GM19372 (cell line): ENCODE results near the gene BARHL1.

Experiments used
- ATAC-seq: cut with Tn5 transposase; IDR thresholded peaks from one replicate; pipeline ENCODE4 v1.9.1; 2021; ENCODE audit warnings: mild to moderate bottlenecking, low read depth, moderate library complexity; ENCODE audit not compliant: unreplicated experiment

Gene BARHL1

DNA sequence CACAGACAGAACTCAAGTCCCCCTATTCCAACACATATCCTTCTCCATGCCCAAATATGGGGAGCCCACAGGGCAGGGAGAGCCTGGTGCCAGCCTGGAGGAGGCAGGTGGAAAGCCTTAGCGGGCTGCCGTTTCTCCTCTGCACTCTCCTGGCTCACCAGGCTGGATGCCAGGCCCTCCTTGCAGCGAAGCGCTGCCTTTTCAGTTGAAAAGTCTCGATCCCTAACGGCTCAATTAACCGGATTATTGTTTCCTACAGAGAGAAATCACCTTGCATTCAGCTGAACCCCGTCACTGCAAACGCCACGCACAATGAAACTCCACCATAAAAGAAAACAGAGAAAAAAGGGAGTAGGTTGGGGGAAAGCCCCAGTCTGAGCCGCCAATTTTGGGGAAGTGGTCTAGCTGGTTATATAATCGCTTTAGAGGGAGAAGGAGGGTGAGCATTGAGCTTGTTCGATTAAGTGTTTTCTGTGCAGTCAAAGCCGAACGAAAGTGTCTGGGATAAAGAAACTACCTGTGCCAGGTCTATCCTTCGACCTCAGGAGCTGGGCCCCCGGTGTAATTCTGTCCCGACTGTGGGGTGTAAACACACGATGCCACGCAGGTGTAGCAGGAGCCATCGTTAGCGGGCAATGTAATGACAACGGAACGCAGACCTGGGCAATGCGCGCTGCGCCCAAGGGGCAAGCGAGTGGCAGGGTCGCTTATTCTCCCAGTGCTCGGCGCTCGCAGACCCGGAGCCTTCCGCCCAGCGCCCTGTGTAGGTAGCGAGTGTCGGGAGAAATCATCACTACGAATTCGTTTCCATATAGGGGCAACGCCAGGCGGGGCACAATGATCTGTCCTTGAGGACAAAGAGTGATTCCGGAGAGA lies 3.8 kb downstream of the BARHL1 start:
- no peak for ATAC-seq

DNA sequence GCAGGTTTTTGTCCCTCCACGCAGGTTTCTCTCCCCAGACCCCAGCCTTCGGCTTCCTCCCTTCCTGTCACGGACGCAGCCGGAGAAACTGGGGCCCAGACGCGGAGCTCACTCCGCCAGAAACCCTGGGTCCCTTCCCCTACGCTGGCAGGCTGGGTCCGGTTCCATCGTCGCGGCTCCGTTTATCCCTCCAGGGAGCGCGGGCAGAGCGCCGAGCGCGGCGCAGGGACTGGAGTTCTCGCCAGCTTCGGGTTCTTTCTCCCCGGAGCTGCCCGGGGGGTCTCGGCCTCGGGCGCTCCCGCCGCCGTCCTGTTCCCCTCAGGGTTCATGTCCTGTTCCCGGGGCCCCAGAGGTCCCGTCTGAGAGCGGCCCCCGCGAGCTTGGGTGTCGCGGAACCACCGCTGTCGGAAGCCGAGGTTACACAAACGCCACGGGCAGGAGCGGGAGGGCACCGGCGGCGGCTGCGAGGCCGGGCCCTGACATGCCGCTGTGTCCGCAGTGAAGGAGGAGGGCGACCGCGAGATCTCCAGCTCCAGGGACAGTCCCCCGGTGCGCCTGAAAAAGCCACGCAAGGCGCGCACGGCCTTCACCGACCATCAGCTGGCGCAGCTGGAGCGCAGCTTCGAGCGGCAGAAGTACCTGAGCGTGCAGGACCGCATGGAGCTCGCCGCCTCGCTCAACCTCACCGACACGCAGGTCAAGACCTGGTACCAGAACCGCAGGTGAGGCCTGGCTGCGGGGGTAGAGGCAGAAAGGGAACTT lies 4.6 kb downstream of the BARHL1 start:
- ATAC-seq: no peak

DNA sequence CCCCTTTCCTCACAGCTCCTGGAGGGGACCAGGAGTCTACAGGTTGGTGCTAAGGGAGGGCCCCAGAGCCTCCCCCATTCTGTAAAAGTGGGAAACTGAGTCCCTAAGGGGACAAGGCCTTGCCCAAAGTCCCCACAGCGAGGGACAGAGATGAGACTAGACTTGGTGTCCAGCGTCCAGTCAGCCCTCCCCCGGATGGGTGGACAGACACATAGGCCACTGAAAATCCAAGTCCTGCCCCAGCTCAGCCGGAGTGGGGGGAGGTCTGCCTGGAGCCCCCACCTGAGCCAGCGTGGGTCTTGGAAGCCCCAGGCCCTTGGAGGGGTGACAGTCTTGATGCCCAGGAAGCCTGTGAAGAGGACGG lies 5.2 kb downstream of the BARHL1 start:
- ATAC-seq: no peak

DNA sequence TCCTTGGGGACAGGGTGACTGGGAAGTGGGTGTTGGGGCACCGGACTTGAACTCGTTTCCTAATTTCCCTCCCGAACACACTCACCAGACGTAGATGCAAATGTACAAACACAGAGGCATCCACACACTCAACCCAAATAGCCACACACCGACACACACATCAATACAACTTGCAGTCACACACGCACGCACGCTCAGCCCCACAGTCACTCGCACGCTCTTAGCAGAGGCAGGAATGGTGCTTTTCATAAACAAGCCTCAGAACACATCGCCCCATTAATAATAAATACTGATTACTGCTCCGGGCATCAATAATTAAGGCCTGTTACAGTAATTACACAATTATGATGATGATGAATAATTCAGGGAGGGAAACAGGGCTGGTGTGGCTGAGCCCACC lies 5.7 kb downstream of the BARHL1 start:
- no peak for ATAC-seq

DNA sequence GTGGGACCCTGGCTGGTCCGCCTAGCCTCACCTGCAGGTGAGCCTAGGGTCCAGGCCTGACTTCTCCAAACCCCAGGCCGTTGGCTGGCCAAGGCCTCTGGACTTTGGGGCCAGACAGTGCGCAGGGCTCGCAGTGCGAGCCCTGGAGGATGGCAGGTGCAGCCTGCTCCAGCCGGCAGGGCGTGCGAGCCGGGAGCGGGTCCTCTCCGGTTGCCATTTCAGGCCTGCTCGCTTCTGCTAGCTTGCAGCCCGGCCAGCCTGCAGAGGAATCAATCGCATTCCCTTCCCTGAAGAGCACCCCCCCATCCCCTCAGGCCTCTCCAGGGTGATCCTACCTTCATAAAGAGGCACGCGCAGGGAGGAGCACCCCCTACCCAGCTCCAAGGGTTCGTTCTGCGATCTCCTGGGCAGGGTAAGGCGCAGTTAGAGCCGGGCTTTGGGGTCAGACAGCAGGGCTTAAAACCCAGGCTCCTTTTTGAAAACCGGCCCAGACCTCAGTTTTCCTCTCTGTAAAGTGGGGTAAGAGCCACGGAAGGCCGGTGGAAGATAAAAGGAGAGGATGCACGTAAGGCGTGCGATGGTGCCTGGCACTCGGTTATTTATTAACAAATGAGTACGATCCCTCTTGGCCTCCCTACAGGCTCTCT lies 6.2 kb downstream of the BARHL1 start:
- ATAC-seq: no peak

DNA sequence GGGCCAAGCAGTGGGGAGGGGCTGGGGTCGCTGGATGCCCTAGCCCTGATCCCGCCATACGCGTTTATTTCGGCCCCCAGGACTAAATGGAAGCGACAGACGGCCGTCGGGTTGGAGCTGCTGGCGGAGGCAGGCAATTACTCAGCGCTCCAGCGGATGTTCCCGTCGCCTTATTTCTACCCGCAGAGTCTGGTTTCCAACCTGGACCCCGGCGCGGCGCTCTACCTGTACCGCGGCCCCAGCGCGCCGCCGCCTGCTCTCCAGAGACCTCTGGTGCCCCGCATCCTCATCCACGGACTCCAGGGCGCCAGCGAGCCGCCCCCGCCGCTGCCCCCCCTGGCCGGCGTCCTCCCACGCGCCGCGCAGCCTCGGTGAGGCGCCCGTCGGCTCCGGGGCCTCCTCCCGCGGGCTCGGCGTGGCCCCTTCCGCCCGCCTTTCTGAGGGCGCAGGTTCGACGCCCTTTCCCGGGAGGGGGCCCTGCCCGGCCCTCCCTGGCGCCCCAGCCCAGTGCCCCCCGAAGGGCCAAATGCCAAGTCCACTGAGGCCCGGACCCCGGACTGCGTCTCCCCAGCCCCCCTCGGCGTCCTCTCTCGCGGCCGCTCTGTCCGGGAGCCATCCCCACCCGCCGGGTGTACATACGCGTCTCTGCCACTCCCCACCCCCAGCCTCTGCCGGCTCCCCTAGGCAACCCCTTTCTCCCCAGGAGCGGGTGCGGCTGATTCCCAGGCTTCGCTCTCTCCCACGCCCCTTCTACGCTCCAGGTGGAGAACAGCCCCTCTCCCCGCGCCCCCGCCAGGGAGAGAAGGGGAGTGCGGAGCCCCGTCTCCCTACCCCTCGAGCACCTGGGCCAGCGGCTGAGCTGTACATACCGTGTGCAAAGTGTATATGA lies 7.0 kb downstream of the BARHL1 start:
- ATAC-seq: no peak

DNA sequence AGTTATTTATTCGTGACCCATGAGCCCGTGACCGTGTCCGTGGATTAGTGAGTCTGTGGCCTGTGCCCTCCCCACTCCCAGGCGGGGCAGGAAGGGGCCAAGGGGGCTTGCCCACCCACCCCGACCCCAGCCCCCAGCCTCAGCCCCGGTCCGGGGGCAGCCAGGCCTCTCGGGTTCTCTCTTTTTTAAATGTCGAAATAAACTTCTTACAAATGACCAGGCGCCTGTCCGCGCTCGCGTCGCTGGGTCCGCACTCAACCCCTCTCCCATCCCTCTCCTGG lies 7.6 kb downstream of the BARHL1 start:
- ATAC-seq: no peak

DNA sequence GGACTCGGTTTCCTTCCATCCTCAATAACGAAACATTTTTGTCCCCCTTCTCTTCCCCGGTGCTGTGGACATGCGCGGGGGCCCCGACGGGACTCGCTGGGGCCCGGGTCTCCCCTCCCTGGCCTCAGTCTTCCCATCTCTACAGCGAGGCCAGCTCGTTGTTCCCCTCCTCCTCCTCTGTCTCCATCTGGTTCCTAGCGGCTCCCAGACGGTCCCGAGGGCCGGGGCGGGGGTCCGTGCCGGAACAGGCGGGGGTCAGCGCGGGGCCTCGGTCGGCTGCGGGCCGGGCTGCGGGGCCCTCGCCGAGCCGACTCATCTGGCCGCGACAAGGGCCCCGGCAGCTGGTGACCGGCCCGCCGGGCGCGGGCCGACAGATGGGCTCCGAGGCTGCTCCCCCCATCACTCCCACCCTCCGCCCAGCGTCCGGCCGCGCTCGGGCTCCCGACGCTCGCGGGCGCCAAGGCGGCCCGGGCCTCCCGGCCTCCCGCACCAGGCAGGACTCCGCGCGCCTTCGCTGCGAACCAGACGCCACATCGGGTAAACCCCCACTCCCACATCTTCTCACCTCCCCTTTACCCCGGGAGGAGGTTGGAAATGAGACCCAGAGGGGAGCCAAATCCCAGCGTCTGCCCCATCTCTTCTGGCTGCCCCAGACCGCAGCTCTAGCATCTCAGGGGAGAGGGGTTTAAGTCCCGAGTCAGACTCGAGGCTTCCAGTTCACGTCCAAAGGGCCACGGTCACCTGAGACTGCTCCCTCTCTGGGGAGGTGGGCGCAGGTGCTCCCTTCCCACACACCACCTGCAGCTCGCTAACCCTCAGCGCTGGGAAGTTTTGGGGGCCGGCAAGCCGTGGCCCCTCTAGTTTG lies 8.1 kb downstream of the BARHL1 start:
- no peak for ATAC-seq

DNA sequence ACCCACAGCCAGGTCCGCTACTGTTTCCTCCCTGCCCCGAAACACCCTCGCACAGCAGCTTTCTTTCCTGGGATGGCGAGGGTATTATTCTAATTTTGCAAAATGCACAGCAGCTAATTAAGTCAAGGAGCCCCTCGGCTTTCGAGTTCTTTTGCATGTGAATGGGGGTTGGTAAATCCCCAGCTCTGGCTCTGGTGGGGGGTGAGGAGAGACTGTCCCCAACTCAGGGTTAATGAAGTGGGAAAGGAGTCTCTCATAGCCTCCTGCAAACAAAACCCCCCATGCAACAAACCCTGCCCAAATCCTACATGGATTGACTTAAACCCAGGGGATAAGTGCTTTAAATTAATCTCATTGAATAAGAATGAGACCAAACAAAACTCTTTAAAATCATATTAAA lies 8.8 kb downstream of the BARHL1 start:
- ATAC-seq: no peak

DNA sequence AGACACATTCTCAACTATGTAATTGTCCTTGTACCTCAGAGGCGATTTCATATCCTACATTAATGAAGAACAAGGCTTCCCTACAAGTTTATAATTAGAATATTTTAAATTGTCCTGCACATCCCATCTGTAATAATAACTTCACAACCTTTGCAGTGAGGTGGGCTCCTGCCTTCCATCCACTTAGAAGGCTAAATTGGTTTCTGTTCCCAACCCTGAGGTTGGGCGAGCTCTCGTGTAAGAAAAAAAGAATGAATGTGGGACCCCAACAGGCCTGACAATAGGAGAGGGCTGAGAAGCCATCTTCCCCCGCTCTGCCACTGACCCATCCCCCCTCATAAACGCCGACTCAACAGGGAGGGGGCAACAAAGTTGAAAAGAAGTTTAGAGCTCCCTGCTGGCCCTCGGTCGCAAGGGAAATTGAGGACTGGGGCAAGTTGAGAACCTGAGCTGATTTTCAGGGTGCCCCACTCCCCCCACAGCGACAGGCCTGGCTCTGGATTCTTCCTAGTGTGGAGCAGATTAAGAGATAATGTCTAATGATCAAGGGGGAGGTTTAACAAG lies 9.4 kb downstream of the BARHL1 start:
- ATAC-seq: no peak

DNA sequence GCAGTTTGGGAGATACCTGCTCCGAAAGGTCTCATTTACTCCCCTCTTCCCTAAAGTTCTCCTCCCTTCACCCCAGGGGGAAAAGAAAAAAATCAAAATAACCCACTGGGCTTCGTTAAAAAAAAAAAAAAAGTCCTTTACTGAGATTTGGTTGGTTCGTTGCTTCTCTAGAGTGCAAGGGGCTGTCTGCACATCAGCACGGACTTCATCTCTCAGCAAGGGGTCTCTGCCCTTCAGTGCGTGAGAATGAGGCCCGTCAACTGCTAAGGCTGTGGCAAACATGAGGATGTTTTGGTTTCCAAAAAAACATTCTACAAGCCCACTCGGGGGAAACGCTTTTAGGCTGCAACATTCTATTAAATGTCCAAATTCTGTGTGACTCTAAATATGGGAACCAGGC lies 10.0 kb downstream of the BARHL1 start:
- ATAC-seq: no peak

DNA sequence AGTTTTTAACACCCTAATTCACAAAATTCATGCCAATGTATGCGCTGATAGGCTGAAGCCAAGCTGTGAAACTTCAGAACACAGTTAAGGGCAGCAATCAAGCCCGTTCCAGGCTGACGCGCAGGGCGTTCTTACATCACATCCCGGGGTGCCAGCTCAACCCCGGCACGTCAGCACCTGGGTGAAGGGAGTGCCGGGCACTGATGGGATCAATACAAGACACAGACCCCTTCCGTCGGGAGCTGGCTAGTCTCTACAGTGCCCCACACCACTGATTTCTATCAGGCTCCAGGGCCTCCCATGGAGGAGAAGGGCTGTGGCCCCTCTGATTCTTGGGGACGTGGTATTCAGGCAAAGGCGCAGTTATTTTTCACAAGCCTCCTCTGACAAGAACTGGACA lies 12.0 kb downstream of the BARHL1 start:
- ATAC-seq: no peak

DNA sequence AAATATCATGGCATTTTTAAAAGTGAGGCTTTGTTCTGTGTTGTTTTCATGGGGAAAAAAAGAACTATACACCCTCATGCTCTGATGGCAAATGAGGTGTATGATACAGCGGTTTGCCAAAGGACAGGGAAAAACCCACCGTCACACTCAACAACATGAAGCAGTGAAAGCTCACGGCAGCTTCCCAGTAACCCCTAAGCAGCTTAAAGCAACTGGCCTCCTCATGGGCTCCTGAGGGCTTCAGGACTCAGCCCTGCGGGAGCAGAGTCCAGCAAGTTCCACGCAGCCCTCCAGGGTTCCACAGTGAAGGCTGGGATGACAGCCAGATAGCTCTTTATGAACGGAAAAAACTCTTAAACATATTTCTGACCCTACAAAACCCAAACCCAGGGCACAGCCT lies 12.9 kb downstream of the BARHL1 start:
- no peak for ATAC-seq

DNA sequence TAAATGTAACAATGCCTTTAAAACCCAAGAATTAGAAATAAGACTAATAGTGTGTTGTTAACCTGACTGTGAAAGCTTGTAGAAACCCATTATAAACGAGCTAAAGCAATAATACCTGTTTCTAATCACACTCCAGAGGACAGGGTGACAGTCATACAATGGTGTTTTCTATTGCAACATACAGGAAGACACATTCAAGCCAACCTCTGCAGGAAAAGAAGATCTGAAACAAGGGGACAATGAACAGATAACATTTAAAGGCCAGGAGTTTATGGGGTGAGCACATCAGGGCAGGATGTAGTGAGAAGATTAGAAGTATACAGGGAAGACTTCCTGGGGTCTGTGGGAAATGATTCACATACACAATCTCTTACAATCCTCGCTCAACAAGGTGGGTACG lies 13.8 kb downstream of the BARHL1 start:
- no peak for ATAC-seq

DNA sequence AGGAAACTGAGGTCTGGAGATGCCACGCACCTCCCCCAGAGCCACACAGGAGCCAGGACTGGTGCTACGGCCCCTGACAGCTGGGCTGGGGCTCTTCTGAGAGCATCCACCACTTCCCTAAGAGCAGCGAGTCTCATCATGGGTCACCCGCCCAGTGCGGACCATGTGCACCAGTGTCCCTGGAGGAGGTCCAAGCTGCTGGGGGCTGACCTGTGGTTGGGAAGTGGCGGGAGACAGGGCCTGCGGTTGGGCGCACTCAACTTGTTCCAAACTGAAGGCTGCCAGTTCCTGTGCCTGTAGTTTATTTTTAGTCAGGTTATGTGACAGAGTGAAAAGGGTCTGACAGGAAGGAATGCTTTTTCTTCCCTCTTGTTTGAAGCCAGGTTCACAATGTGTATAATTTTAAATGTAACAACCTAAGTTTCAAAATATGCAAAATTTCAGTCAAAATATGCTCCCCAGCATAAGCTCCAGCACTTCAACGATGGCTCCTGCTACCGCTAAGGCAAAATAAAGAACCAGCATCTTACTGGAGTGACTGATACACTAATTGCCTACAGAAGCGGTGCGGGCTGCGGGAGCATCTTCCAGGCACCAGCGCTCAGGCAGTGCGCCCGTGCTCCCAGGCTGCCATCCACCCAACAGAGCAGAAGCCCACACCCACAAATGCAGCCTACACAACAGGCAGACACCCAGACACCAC lies 14.8 kb downstream of the BARHL1 start:
- no peak for ATAC-seq

DNA sequence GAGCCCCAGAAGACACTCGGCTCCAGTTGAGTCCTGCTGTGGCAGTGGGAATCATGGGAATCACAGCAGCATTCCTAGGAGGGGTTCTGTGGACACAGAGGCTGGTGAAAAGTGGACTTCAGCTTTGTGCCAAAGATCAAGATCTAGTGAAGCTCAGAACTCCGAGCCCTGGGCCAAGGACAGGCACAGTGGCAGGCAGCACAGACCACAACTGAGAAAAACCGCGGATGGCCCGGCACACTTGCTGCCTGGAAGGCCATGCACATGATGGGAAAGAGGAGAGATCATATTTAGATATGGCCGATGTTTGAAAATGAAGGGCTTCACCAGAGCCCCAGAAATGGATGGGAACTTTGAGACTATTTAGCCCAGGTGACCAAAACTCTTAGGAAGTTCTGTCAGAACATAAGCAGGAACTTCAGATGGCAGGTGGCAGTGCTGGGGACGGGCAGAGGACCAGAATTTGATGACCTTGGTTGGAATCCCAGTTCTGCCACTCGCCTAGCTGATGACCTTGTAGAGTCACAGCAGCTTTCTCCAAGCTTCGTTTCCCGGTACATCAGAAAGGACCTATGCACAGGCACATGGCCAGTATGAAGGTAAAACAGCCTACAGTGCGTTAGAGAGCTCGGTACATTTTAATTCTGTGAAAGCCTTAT lies 18.0 kb downstream of the BARHL1 start:
- no peak for ATAC-seq

DNA sequence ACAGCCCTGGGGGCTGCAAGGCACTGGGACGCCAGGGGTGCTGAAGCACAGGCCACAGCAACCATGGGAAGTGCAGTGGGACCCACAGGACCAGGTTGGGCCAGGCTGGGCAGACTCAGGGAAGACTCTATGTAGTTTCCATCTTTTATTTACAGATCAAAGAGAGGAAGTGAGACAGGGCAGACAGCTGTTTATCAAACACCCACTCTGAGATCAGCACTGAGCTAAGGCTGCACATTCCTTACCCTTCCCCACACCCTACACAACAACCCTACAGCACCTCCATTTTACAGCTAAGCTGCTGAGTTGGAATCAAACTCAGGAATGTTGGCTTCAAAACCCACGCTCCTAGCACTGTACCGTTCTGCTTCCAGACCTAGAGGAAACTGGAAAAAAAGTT lies 19.8 kb downstream of the BARHL1 start:
- ATAC-seq: no peak

DNA sequence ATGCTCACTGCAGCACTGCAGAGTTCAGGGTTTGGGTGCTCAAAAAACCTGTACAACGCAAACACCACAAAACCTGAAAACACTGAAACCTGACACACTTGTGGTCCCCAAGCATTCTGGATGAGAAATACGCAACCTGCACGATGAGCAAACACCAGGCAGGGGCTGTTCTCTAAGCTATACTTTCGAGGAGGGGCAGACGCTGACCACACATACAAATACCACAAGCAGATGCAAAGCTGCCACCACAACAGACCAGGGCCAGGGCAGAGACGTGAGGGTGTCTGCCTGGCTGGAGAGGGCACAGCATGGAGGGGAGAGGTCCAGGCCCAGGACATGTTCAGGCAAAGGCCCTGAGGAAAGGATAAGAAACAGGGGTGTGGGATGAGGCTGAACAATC lies 23.0 kb downstream of the BARHL1 start:
- ATAC-seq: no peak
